ENCODE measurements around the gene NCKAP5.

DNA sequence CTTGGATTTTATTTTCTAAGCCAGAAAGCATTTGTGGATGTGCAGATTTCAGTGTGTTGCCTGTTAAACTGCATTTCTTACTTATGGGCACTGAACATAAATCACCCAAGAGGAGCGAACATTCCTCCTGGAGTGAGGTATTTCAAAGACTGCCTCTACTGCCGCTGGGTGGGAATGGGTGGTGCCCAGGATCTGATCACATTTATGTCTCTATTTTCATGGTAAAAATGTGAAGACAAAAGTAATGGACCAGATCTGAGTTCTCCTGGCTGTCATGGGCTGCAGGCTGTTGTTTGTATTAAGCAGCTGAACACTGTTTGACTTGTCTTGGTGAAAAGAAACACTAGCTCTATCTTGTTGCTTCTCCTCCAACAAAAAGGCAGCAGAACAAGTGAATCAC is 251.7 kb downstream of the NCKAP5 start:
- TF ChIP-seq, protein P1, sequence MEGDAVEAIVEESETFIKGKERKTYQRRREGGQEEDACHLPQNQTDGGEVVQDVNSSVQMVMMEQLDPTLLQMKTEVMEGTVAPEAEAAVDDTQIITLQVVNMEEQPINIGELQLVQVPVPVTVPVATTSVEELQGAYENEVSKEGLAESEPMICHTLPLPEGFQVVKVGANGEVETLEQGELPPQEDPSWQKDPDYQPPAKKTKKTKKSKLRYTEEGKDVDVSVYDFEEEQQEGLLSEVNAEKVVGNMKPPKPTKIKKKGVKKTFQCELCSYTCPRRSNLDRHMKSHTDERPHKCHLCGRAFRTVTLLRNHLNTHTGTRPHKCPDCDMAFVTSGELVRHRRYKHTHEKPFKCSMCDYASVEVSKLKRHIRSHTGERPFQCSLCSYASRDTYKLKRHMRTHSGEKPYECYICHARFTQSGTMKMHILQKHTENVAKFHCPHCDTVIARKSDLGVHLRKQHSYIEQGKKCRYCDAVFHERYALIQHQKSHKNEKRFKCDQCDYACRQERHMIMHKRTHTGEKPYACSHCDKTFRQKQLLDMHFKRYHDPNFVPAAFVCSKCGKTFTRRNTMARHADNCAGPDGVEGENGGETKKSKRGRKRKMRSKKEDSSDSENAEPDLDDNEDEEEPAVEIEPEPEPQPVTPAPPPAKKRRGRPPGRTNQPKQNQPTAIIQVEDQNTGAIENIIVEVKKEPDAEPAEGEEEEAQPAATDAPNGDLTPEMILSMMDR (IDR thresholded peaks at IDR 0.05; ENCODE audit: low read depth, low read length), result no peak
- no peak for TF ChIP-seq POLR2A (IDR thresholded peaks at IDR 0.05; ENCODE audit: extremely low read depth, insufficient read length)
- TF ChIP-seq MYC (IDR thresholded peaks at IDR 0.05; ENCODE audit: low read depth, low read length), result no peak
- TF ChIP-seq, protein P2, sequence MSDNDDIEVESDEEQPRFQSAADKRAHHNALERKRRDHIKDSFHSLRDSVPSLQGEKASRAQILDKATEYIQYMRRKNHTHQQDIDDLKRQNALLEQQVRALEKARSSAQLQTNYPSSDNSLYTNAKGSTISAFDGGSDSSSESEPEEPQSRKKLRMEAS (IDR thresholded peaks at IDR 0.05; ENCODE audit: low read depth, low read length), result no peak

Measured in NB4 (cell line).